Stimulated activated CD8-positive, alpha-beta memory T cell treated with anti-CD3 and anti-CD28 coated beads, Interleukin-2, amount 100 ng/mL, for 1 hour (primary cell): ENCODE results near the gene BCAN.
A peak's percentile ranks its signal among the peaks of the same experiment; 100 is the strongest.

Source experiments
- DNase-seq, 2 donors: peaks; one replicate each; pipeline ENCODE4 v3.0.0-alpha.2; 2020; ENCODE audit warnings: low read depth in 2 of 2

BCAN gene

GRCh38 chr1:156643049-156643777, 1.3 kb downstream of the BCAN start:
- DNase-seq: no peak

- DNase-seq: no peak
These were observed 1.8 kb downstream of the BCAN start for GRCh38 chr1:156643778-156644092.

GRCh38 chr1:156644146-156644545, 2.2 kb downstream of the BCAN start:
- DNase-seq: no peak

GRCh38 chr1:156644640-156645039, 2.7 kb downstream of the BCAN start:
- no peak for DNase-seq

- DNase-seq: no peak
These were observed 3.1 kb downstream of the BCAN start for GRCh38 chr1:156645056-156645455.

- no peak for DNase-seq
These were observed 3.7 kb downstream of the BCAN start for GRCh38 chr1:156645666-156646065.

- DNase-seq: no peak
These were observed 4.9 kb downstream of the BCAN start for GRCh38 chr1:156646738-156647211.

- no peak for DNase-seq
These were observed 5.4 kb downstream of the BCAN start for GRCh38 chr1:156647351-156647750.

- DNase-seq: no peak
These were observed 6.6 kb downstream of the BCAN start for GRCh38 chr1:156648496-156648895.

- DNase-seq: no peak
These were observed 7.0 kb downstream of the BCAN start for GRCh38 chr1:156648951-156649350.

GRCh38 chr1:156652131-156652991, 10.4 kb downstream of the BCAN start:
- DNase-seq: no peak

- no peak for DNase-seq
These were observed 11.1 kb downstream of the BCAN start for GRCh38 chr1:156652992-156653355.

- DNase-seq: no peak
These were observed 12.8 kb downstream of the BCAN start for GRCh38 chr1:156654700-156655099.

- DNase-seq: no peak
These were observed 13.4 kb downstream of the BCAN start for GRCh38 chr1:156655151-156655903.

- no peak for DNase-seq
These were observed 14.1 kb downstream of the BCAN start for GRCh38 chr1:156655904-156656516.

- peak; percentile 53 to 55 for DNase-seq
These were observed 15.2 kb downstream of the BCAN start for GRCh38 chr1:156656806-156657740.

GRCh38 chr1:156657741-156658319, 15.9 kb downstream of the BCAN start:
- DNase-seq: no peak

- DNase-seq: no peak
These were observed 16.6 kb downstream of the BCAN start for GRCh38 chr1:156658496-156658895.

GRCh38 chr1:156658945-156659574, 17.1 kb downstream of the BCAN start:
- no peak for DNase-seq

- DNase-seq: no peak
These were observed 17.7 kb downstream of the BCAN start for GRCh38 chr1:156659661-156659987.
